ENCODE results near the gene KIF2A.

DNA sequence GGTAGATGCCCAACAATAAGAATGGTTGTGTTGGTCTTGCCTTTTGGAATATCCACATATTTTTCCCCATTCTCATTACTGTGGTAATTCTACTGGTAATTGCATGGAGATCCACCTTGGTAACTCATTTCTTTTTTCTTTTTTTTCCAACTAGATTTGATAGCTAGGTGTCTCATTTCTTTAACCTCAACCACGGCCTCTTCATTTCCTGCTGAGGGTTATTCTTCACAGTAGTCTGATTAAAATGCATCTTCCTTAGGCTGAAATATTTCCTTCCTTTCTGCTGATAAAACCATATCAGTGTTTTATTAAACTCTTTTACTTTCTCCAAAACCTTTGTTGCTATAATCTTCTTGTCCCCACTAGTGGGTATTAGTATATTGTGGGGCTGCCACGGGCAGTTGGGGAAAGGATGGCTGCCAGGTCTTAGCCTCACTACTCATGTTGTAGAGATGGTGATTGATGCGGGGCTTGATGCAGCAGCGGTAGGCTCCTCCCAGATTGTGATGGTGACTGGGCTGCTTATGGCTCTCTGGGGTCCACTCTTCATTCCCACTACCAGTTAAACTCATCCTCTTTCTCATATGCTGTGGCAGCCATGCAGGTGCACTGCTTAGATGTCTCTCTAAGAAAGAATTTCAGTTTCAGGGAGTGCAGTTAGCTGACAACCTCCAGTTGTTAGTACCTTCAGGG is 35.9 kb downstream of the KIF2A start:
- TF ChIP-seq, protein P1, sequence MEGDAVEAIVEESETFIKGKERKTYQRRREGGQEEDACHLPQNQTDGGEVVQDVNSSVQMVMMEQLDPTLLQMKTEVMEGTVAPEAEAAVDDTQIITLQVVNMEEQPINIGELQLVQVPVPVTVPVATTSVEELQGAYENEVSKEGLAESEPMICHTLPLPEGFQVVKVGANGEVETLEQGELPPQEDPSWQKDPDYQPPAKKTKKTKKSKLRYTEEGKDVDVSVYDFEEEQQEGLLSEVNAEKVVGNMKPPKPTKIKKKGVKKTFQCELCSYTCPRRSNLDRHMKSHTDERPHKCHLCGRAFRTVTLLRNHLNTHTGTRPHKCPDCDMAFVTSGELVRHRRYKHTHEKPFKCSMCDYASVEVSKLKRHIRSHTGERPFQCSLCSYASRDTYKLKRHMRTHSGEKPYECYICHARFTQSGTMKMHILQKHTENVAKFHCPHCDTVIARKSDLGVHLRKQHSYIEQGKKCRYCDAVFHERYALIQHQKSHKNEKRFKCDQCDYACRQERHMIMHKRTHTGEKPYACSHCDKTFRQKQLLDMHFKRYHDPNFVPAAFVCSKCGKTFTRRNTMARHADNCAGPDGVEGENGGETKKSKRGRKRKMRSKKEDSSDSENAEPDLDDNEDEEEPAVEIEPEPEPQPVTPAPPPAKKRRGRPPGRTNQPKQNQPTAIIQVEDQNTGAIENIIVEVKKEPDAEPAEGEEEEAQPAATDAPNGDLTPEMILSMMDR (conservative IDR thresholded peaks at IDR 0.05; ENCODE audit: low read depth, low read length): no peak
- TF ChIP-seq POLR2A (IDR thresholded peaks at IDR 0.05; ENCODE audit: low read depth, low read length): no peak
- TF ChIP-seq RAD21 (IDR thresholded peaks at IDR 0.05; ENCODE audit: low read length): no peak
- no peak for TF ChIP-seq RFX5 (IDR thresholded peaks at IDR 0.05; ENCODE audit: low read depth, low read length)
- TF ChIP-seq BHLHE40 (IDR thresholded peaks at IDR 0.05; ENCODE audit: low read depth, low read length): no peak
- no peak for TF ChIP-seq MAFK (IDR thresholded peaks at IDR 0.05; ENCODE audit: low read depth, low read length)
- no peak for TF ChIP-seq CEBPB (IDR thresholded peaks at IDR 0.05; ENCODE audit: low read depth, low read length)
- TF ChIP-seq, protein P2, sequence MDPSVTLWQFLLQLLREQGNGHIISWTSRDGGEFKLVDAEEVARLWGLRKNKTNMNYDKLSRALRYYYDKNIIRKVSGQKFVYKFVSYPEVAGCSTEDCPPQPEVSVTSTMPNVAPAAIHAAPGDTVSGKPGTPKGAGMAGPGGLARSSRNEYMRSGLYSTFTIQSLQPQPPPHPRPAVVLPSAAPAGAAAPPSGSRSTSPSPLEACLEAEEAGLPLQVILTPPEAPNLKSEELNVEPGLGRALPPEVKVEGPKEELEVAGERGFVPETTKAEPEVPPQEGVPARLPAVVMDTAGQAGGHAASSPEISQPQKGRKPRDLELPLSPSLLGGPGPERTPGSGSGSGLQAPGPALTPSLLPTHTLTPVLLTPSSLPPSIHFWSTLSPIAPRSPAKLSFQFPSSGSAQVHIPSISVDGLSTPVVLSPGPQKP (IDR thresholded peaks at IDR 0.05; ENCODE audit: borderline replicate concordance, low read depth, low read length): no peak
- no peak for TF ChIP-seq MAZ (IDR thresholded peaks at IDR 0.05; ENCODE audit: borderline replicate concordance, low read depth, low read length)
- TF ChIP-seq MXI1 (IDR thresholded peaks at IDR 0.05; ENCODE audit: borderline replicate concordance, low read depth, low read length): no peak
- TF ChIP-seq RCOR1 (IDR thresholded peaks at IDR 0.05; ENCODE audit: insufficient replicate concordance, low read length): no peak

Data from IMR-90 (cell line).